Neuronal stem cell (in vitro differentiated cells): ENCODE results near the gene POLA2.
A peak's percentile ranks its signal among the peaks of the same experiment; 100 is the strongest.

ENCODE experiments used
- DNase-seq: peaks from one replicate; pipeline ENCODE4 v3.0.0-alpha.2; 2013; ENCODE audit warnings: low spot score
- H2AFZ ChIP-seq: one replicate; pipeline ENCODE4 v1.6.1; 2013; ENCODE audit warnings: mild to moderate bottlenecking, low read length, inconsistent platforms
- H2AK5ac ChIP-seq: 2 replicates; pipeline ENCODE4 v1.6.1; 2013; ENCODE audit warnings: low read depth, mild to moderate bottlenecking, inconsistent platforms, low read length, moderate library complexity, mixed read lengths
- H2BK120ac ChIP-seq: 2 replicates; pipeline ENCODE4 v1.6.1; 2013; ENCODE audit warnings: low read depth, mild to moderate bottlenecking, inconsistent platforms, low read length, moderate library complexity, mixed read lengths
- H2BK12ac ChIP-seq: one replicate; pipeline ENCODE4 v1.6.1; 2013; ENCODE audit warnings: low read length, inconsistent platforms
- H2BK15ac ChIP-seq: 2 replicates; pipeline ENCODE4 v1.6.1; 2013; ENCODE audit warnings: mild to moderate bottlenecking, low read length, inconsistent platforms, mixed read lengths
- H2BK5ac ChIP-seq: one replicate; pipeline ENCODE4 v1.6.1; 2013; ENCODE audit warnings: inconsistent platforms, mild to moderate bottlenecking, low read length, moderate library complexity
- H3K14ac ChIP-seq: one replicate; pipeline ENCODE4 v1.6.1; 2013; ENCODE audit warnings: low read length, inconsistent platforms
- H3K18ac ChIP-seq: 2 replicates; pipeline ENCODE4 v1.6.1; 2013; ENCODE audit warnings: low read length, inconsistent platforms
- H3K23ac ChIP-seq: 2 replicates; pipeline ENCODE4 v1.6.1; 2013; ENCODE audit warnings: low read depth, mild to moderate bottlenecking, mixed read lengths, low read length, inconsistent platforms; ENCODE audit not compliant: poor library complexity
- H3K27ac ChIP-seq: replicated peaks from 3 replicates; pipeline ENCODE4 v1.5.1; 2013; ENCODE audit warnings: low read length, inconsistent platforms
- H3K27me3 ChIP-seq, 3 experiments: 2 replicates each; pipeline ENCODE4 v1.6.1; 2013; ENCODE audit warnings: low read length in 3 of 3, mild to moderate bottlenecking in 2 of 3, inconsistent platforms in 1 of 3, low read depth in 1 of 3, mixed read lengths in 1 of 3, moderate library complexity in 1 of 3; ENCODE audit not compliant: control insufficient read depth in 3 of 3, insufficient read depth in 3 of 3
- H3K36me3 ChIP-seq, 2 donors: replicated peaks in 1 of 2; 2 replicates each; pipeline ENCODE4 v1.6.1; 2013; ENCODE audit warnings: low read length in 2 of 2; ENCODE audit not compliant: control insufficient read depth in 2 of 2, insufficient read depth in 2 of 2
- H3K4ac ChIP-seq: 2 replicates; pipeline ENCODE4 v1.6.1; 2013; ENCODE audit warnings: inconsistent platforms, mild to moderate bottlenecking, low read length, moderate library complexity
- H3K4me1 ChIP-seq, 2 donors: 1 replicate in 1 of 2; 2 replicates in 1 of 2; pipeline ENCODE4 v1.6.1; 2013; ENCODE audit warnings: low read length in 2 of 2, low read depth in 1 of 2; ENCODE audit not compliant: control insufficient read depth in 2 of 2, insufficient read depth in 1 of 2
- H3K4me2 ChIP-seq: one replicate; pipeline ENCODE4 v1.6.1; 2013; ENCODE audit warnings: mild to moderate bottlenecking, low read length, inconsistent platforms; ENCODE audit not compliant: insufficient read depth, poor library complexity, severe bottlenecking
- H3K4me3 ChIP-seq, 2 donors: 2 replicates each; pipeline ENCODE4 v1.5.1; 2013; ENCODE audit warnings: low read length in 2 of 2, mild to moderate bottlenecking in 2 of 2, inconsistent platforms in 1 of 2, moderate library complexity in 1 of 2
- H3K79me1 ChIP-seq: one replicate; pipeline ENCODE4 v1.6.1; 2013; ENCODE audit warnings: low read depth, mild to moderate bottlenecking, inconsistent platforms, low read length, moderate library complexity
- H3K9ac ChIP-seq: one replicate; pipeline ENCODE4 v1.6.1; 2013; ENCODE audit warnings: mild to moderate bottlenecking, low read depth, low read length, inconsistent platforms; ENCODE audit not compliant: poor library complexity
- H3K9me3 ChIP-seq, 2 donors: replicated peaks in 1 of 2; 2 replicates each; pipeline versions ENCODE3 to v1.6.1; 2013; ENCODE audit warnings: low read length in 2 of 2, mild to moderate bottlenecking in 2 of 2, inconsistent platforms in 1 of 2, low read depth in 1 of 2, mixed read lengths in 1 of 2, moderate library complexity in 1 of 2; ENCODE audit not compliant: control insufficient read depth in 2 of 2, insufficient read depth in 1 of 2
- H4K8ac ChIP-seq: one replicate; pipeline ENCODE4 v1.6.1; 2013; ENCODE audit warnings: low read depth, mild to moderate bottlenecking, inconsistent platforms, low read length, moderate library complexity
- H4K91ac ChIP-seq: one replicate; pipeline ENCODE4 v1.6.1; 2013; ENCODE audit warnings: low read length, low read depth, mild to moderate bottlenecking, inconsistent platforms; ENCODE audit not compliant: poor library complexity
- WGBS, 2 donors: extraction: QIAGEN DNeasy Blood & Tissue Kit; methylation state at CpG; one replicate each; pipeline ENCODE4 v1.1.7; 2013; ENCODE audit warnings: missing lambda C conversion rate in 2 of 2, mixed read lengths in 1 of 2; ENCODE audit not compliant: insufficient read length in 2 of 2, insufficient replicate concordance in 1 of 2; ENCODE audit errors: extremely low coverage in 2 of 2; 5-methylcytosine and 5-hydroxymethylcytosine counted together

Gene POLA2

GRCh38 chr11:65303555-65303954, 41.8 kb downstream of the POLA2 start:
- Histone ChIP-seq H3K4ac (no peak overlapping the region), H3K27me3 (no peaks in the 10 kb centered on the region), H3K9me3 (peaks cover 0 to 2% of the 10 kb centered on the region in 2 donors), H2AFZ (no peak overlapping the region), H2BK120ac (no peak overlapping the region), H3K4me1 (peaks cover 9 to 21% of the 10 kb centered on the region in 2 donors), H3K9ac (no peak overlapping the region), H2BK15ac (no peak overlapping the region), H3K23ac (no peak overlapping the region), H3K4me3 (no peak overlapping the region), H2BK5ac (no peak overlapping the region), H3K4me2 (no peak overlapping the region), H3K18ac (peak overlapping the region; percentile 67), H2AK5ac (no peak overlapping the region), H3K14ac (no peak overlapping the region), H3K79me1 (peaks cover 2% of the 10 kb centered on the region), H2BK12ac (no peak overlapping the region), H3K27ac (no peak overlapping the region), H4K8ac (no peak overlapping the region), H4K91ac (no peak overlapping the region), H3K36me3 (peaks cover 16 to 61% of the 10 kb centered on the region in 2 donors)
- DNase-seq: no peak
- WGBS, 2 donors: no CpG with 5 or more reads among the region's 3 CpGs

DNA sequence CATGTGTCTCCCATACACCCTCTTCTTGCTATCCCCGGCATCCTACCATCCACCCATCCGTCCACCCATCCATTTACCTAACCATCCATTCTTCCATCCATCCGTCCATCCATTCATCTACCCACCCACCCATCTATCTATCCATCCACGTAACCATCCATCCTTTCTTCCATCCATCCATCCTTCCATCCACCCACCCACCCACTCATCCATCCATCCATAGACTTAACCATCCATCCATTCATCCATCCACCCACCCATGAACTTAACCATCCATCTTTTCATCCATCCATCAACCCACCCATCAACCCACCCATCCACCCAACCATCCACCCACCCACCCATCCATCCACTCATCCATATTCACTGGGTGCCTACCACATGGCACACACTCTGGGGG, 42.3 kb downstream of the POLA2 start:
- no peak overlapping the region for H3K4me3 ChIP-seq
- no peak overlapping the region for H2BK5ac ChIP-seq
- H4K91ac ChIP-seq: no peak overlapping the region
- H3K14ac ChIP-seq: no peak overlapping the region
- H4K8ac ChIP-seq: no peak overlapping the region
- H3K4me2 ChIP-seq: no peak overlapping the region
- no peak for DNase-seq
- H3K9ac ChIP-seq: no peak overlapping the region
- H3K79me1 ChIP-seq: peaks cover 2% of the 10 kb centered on the region
- WGBS, 2 donors: 100% methylated on average over 2 of the region's 4 CpGs
- H3K4me1 ChIP-seq: peaks cover 9 to 16% of the 10 kb centered on the region in 2 donors
- H2AK5ac ChIP-seq: no peak overlapping the region
- H3K23ac ChIP-seq: no peak overlapping the region
- H2BK15ac ChIP-seq: no peak overlapping the region
- H3K9me3 ChIP-seq: peaks cover 0 to 2% of the 10 kb centered on the region in 2 donors
- H3K18ac ChIP-seq: no peak overlapping the region
- H2BK12ac ChIP-seq: no peak overlapping the region
- H3K4ac ChIP-seq: no peak overlapping the region
- H3K27ac ChIP-seq: no peak overlapping the region
- H2AFZ ChIP-seq: no peak overlapping the region
- H3K27me3 ChIP-seq: no peaks in the 10 kb centered on the region
- H3K36me3 ChIP-seq: peaks cover 14 to 55% of the 10 kb centered on the region in 2 donors
- H2BK120ac ChIP-seq: no peak overlapping the region

- H3K27ac ChIP-seq: no peak overlapping the region
- H2BK12ac ChIP-seq: no peak overlapping the region
- H3K9me3 ChIP-seq: peaks cover 0 to 2% of the 10 kb centered on the region in 2 donors
- H3K23ac ChIP-seq: no peak overlapping the region
- H3K14ac ChIP-seq: no peak overlapping the region
- H3K18ac ChIP-seq: no peak overlapping the region
- no peak overlapping the region for H3K4me2 ChIP-seq
- H2BK15ac ChIP-seq: no peak overlapping the region
- no peak for DNase-seq
- H3K79me1 ChIP-seq: peaks cover 2% of the 10 kb centered on the region
- H3K27me3 ChIP-seq: no peaks in the 10 kb centered on the region
- H3K36me3 ChIP-seq: peaks cover 14 to 50% of the 10 kb centered on the region in 2 donors
- no peak overlapping the region for H4K91ac ChIP-seq
- no peak overlapping the region for H3K9ac ChIP-seq
- no peak overlapping the region for H3K4me3 ChIP-seq
- no peak overlapping the region for H2BK5ac ChIP-seq
- H2BK120ac ChIP-seq: no peak overlapping the region
- no peak overlapping the region for H2AK5ac ChIP-seq
- no peak overlapping the region for H3K4ac ChIP-seq
- H2AFZ ChIP-seq: no peak overlapping the region
- H4K8ac ChIP-seq: no peak overlapping the region
- WGBS, 2 donors: no CpG with 5 or more reads among the region's 7 CpGs
- peaks cover 9 to 14% of the 10 kb centered on the region in 2 donors for H3K4me1 ChIP-seq
Observed at GRCh38 chr11:65304613-65305012, 42.9 kb downstream of the POLA2 start.

DNA sequence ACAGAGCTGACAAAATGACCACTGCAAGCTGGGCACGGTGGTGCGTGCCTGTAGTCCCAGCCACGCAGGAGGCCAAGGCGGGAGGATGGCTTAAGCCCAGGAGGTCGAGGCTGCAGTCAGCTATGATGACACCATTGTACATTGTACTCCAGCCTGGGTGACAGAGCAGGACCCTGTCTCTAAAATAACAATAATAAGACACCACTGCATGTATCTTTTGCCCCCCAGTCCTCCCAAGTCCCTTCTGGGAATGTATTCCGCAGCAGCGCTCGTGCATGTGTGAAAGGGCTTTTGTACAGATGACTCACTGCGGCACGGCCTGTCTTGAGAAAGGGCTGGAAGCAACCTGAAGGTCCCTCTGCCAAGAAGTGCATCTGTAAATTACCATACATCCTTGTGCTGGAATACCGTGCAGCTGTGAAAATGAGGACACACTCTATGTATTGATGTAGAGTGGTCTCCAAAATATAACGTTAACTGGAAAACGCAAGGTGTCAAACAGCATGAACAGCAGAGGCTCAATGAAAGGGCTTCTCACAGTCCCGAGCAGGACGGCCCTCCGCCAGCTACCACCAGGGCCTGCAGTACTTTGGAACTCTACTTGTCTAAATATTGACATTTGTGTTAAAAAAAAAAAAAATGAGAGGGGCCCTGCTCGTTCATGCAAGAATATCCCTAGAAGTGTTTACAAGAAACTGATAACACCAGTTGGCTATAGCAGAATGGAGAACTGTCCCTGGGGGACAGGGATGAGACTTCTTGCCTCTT, 43.9 kb downstream of the POLA2 start:
- H2BK15ac ChIP-seq: no peak overlapping the region

More for the DNA sequence above, 43.9 kb downstream of the POLA2 start:
- H2BK5ac ChIP-seq: no peak overlapping the region
- no peak overlapping the region for H3K4me2 ChIP-seq
- no peak overlapping the region for H3K4me3 ChIP-seq
- H3K23ac ChIP-seq: no peak overlapping the region
- H3K4ac ChIP-seq: no peak overlapping the region
- no peak overlapping the region for H2AFZ ChIP-seq
- H3K27me3 ChIP-seq: no peaks in the 10 kb centered on the region
- H3K79me1 ChIP-seq: peaks cover 2% of the 10 kb centered on the region
- no peak overlapping the region for H3K27ac ChIP-seq
- no peak overlapping the region for H4K8ac ChIP-seq
- H4K91ac ChIP-seq: no peak overlapping the region
- H2AK5ac ChIP-seq: no peak overlapping the region
- no peak overlapping the region for H3K18ac ChIP-seq
- H3K4me1 ChIP-seq: peaks cover 17 to 23% of the 10 kb centered on the region in 2 donors
- no peak overlapping the region for H2BK12ac ChIP-seq
- no peak overlapping the region for H3K14ac ChIP-seq
- H3K9ac ChIP-seq: no peak overlapping the region
- H3K36me3 ChIP-seq: peaks cover 14 to 40% of the 10 kb centered on the region in 2 donors
- DNase-seq: no peak
- H3K9me3 ChIP-seq: peaks cover 0 to 2% of the 10 kb centered on the region in 2 donors
- H2BK120ac ChIP-seq: no peak overlapping the region
- WGBS, 2 donors: no CpG with 5 or more reads among the region's 17 CpGs
